GM21367 (cell line): ENCODE data around the gene ATP5PB.
A peak's percentile ranks its signal among the peaks of the same experiment; 100 is the strongest.

Source experiments
- ATAC-seq: cut with Tn5 transposase; IDR thresholded peaks from one replicate; pipeline ENCODE4 v1.9.1; 2021; ENCODE audit not compliant: unreplicated experiment

The ATP5PB gene

GRCh38 chr1:111474106-111474505 lies 24.8 kb downstream of the ATP5PB start:
- ATAC-seq = no peak

GRCh38 chr1:111474521-111474920 lies 25.3 kb downstream of the ATP5PB start:
- ATAC-seq = no peak

- ATAC-seq = no peak
Measured at GRCh38 chr1:111475701-111476100, 26.4 kb downstream of the ATP5PB start.

GRCh38 chr1:111476214-111476613 lies 26.9 kb downstream of the ATP5PB start:
- ATAC-seq = no peak

GRCh38 chr1:111476761-111477309 lies 27.6 kb downstream of the ATP5PB start:
- peak; percentile 57 for ATAC-seq

- ATAC-seq = no peak
Measured at GRCh38 chr1:111480674-111481073, 31.4 kb downstream of the ATP5PB start.

- ATAC-seq = no peak
Measured at GRCh38 chr1:111481387-111482221, 32.3 kb downstream of the ATP5PB start.

GRCh38 chr1:111483166-111483565 lies 33.9 kb downstream of the ATP5PB start:
- no peak for ATAC-seq

GRCh38 chr1:111483876-111484275 lies 34.6 kb downstream of the ATP5PB start:
- no peak for ATAC-seq

GRCh38 chr1:111484391-111485026 lies 35.2 kb downstream of the ATP5PB start:
- no peak for ATAC-seq

- ATAC-seq = no peak
Measured at GRCh38 chr1:111486431-111486830, 37.2 kb downstream of the ATP5PB start.

- ATAC-seq = no peak
Measured at GRCh38 chr1:111487133-111487532, 37.9 kb downstream of the ATP5PB start.

GRCh38 chr1:111488669-111489068 lies 39.4 kb downstream of the ATP5PB start:
- no peak for ATAC-seq

GRCh38 chr1:111489604-111490003 lies 40.3 kb downstream of the ATP5PB start:
- ATAC-seq = no peak

GRCh38 chr1:111490220-111490619 lies 41.0 kb downstream of the ATP5PB start:
- ATAC-seq = no peak

- ATAC-seq = no peak
Measured at GRCh38 chr1:111491070-111491469, 41.8 kb downstream of the ATP5PB start.

- no peak for ATAC-seq
Measured at GRCh38 chr1:111496398-111496797, 47.1 kb downstream of the ATP5PB start.

GRCh38 chr1:111497592-111497991 lies 48.3 kb downstream of the ATP5PB start:
- ATAC-seq = no peak

- no peak for ATAC-seq
Measured at GRCh38 chr1:111499026-111499785, 49.9 kb downstream of the ATP5PB start.

- no peak for ATAC-seq
Measured at GRCh38 chr1:111501645-111502044, 52.4 kb downstream of the ATP5PB start.

GRCh38 chr1:111503585-111504060 lies 54.4 kb downstream of the ATP5PB start, which contains the start of the genes ADORA3 and TMIGD3:
Gene ADORA3 (minus strand): TSS chr1:111503633. CDS start chr1:111503354, 279 bp downstream.
Gene TMIGD3 (minus strand): TSS chr1:111503633. CDS start chr1:111503354, 279 bp downstream.
- no peak for ATAC-seq
